ENCODE data around the gene CNR2. TPM values are rescaled to one million over a fixed set of nuclear protein-coding genes. Genes with fewer than 3 reads are reported as not detected.

CNR2 gene
- total RNA-seq, 1 donor from 2014 or later: not detected

GRCh38 chr1:23953020-23953419, 39.9 kb upstream of the CNR2 start:
- H3K36me3 ChIP-seq (ENCODE audit: insufficient read depth, low read length): no peaks in the 10 kb centered on the region
- H3K4me3 ChIP-seq (ENCODE audit: insufficient read depth, low read depth, low read length): no peak overlapping the region
- Mint-ChIP-seq H3K27me3 (ENCODE audit: low read depth, unreplicated experiment) (no peaks in the 10 kb centered on the region), H3K9me3 (ENCODE audit: unreplicated experiment) (no peaks in the 10 kb centered on the region), H3K4me1 (ENCODE audit: low read depth, unreplicated experiment) (peaks cover 26% of the 10 kb centered on the region), H3K27ac (ENCODE audit: unreplicated experiment) (no peak overlapping the region), H3K36me3 (ENCODE audit: low read depth, unreplicated experiment) (no peaks in the 10 kb centered on the region), H3K4me3 (ENCODE audit: unreplicated experiment) (no peak overlapping the region)
- FAIRE-seq (no peak), DNase-seq (ENCODE audit: low read depth) (no peak)
- no peaks in the 10 kb centered on the region for H3K27me3 ChIP-seq (ENCODE audit: insufficient read depth, low read length)
- H3K9ac ChIP-seq (ENCODE audit: low read length): no peak overlapping the region
- H2AFZ ChIP-seq (ENCODE audit: low read depth, low read length): no peak overlapping the region
- no peaks in the 10 kb centered on the region for H3K79me2 ChIP-seq (ENCODE audit: insufficient read depth, low read length)
- no peak overlapping the region for H3K27ac ChIP-seq (ENCODE audit: low read depth, low read length)
- H3K9me3 ChIP-seq (ENCODE audit: insufficient read depth, low read depth, low read length): no peaks in the 10 kb centered on the region
- no peaks in the 10 kb centered on the region for H4K20me1 ChIP-seq (ENCODE audit: insufficient read depth, low read length)
- H3K4me2 ChIP-seq (ENCODE audit: low read length): no peak overlapping the region
- TF ChIP-seq EZH2 (IDR thresholded peaks at IDR 0.05; ENCODE audit: insufficient read depth, low read length): no peak
- no peak for TF ChIP-seq CTCF (IDR thresholded peaks at IDR 0.05; ENCODE audit: insufficient read depth, low read depth, low read length)
- H3K4me1 ChIP-seq (ENCODE audit: insufficient read depth, low read length): peaks cover 21% of the 10 kb centered on the region

DNA sequence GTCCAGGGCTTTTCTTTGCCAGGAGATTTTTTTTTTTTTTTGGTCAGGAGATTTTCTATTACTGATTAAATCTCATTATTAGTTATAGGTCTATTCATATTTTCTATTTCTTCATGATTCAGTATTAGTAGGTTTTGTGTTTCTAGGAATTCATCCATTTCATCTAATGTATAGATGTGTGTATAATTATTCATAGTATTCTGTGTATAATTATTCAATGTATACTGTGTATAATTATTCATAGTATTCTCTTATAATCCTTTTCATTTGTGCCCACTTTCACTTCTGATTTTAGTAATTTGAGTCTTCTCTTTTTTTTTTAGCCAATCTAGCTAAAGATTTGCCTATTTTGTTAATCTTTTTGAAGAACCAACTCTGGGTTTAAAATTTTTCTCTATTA, 34.2 kb upstream of the CNR2 start:
- Histone ChIP-seq H3K9me3 (ENCODE audit: insufficient read depth, low read depth, low read length) (no peaks in the 10 kb centered on the region), H3K4me2 (ENCODE audit: low read length) (no peak overlapping the region), H2AFZ (ENCODE audit: low read depth, low read length) (no peak overlapping the region), H3K79me2 (ENCODE audit: insufficient read depth, low read length) (no peaks in the 10 kb centered on the region), H3K27ac (ENCODE audit: low read depth, low read length) (no peak overlapping the region), H3K4me1 (ENCODE audit: insufficient read depth, low read length) (peaks cover 11% of the 10 kb centered on the region), H4K20me1 (ENCODE audit: insufficient read depth, low read length) (no peaks in the 10 kb centered on the region), H3K36me3 (ENCODE audit: insufficient read depth, low read length) (no peaks in the 10 kb centered on the region), H3K4me3 (ENCODE audit: insufficient read depth, low read depth, low read length) (no peak overlapping the region), H3K27me3 (ENCODE audit: insufficient read depth, low read length) (peaks cover 3% of the 10 kb centered on the region), H3K9ac (ENCODE audit: low read length) (no peak overlapping the region)
- H3K27me3 Mint-ChIP-seq (ENCODE audit: low read depth, unreplicated experiment): no peaks in the 10 kb centered on the region
- no peak for TF ChIP-seq EZH2 (IDR thresholded peaks at IDR 0.05; ENCODE audit: insufficient read depth, low read length)
- TF ChIP-seq CTCF (IDR thresholded peaks at IDR 0.05; ENCODE audit: insufficient read depth, low read depth, low read length): no peak
- no peak overlapping the region for H3K4me3 Mint-ChIP-seq (ENCODE audit: unreplicated experiment)
- H3K9me3 Mint-ChIP-seq (ENCODE audit: unreplicated experiment): peaks cover 8% of the 10 kb centered on the region
- no peaks in the 10 kb centered on the region for H3K36me3 Mint-ChIP-seq (ENCODE audit: low read depth, unreplicated experiment)
- no peak overlapping the region for H3K27ac Mint-ChIP-seq (ENCODE audit: unreplicated experiment)
- DNase-seq (ENCODE audit: low read depth) (no peak), FAIRE-seq (no peak)
- peaks cover 9% of the 10 kb centered on the region for H3K4me1 Mint-ChIP-seq (ENCODE audit: low read depth, unreplicated experiment)

DNA sequence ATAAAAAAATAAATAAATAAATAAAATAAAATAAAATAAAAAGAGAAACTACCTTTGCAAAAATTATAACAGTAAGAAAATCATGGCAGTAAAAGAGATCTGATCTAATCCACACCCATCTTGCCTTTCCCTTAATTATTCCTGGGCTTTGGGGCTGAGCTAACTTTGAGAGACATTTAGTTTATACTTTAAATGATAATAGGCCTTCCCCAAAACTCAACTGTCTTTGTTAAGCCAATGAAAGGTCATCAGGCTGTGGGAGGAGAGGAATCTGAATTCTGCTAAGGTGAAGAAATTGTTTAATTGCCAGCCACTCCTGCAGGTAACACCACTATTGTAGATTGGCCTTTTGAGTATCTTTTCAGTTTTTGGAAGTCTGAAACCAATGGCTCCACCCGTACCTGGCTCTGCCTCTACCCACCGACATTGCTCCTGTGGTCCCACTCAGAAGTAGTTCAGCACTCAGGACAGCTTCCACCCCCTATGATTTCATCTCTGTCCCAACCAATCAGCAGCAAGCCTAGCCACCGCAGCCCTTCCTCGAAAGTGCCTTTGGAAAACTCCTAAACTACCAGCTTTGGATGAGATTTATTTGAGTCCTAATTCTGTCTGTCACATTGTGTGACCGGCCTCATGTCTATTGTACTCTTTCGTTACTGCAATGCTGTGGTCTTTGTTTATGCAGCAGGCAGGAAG, 23.5 kb upstream of the CNR2 start:
- Histone ChIP-seq H2AFZ (ENCODE audit: low read depth, low read length) (no peak overlapping the region), H3K9ac (ENCODE audit: low read length) (no peak overlapping the region), H3K79me2 (ENCODE audit: insufficient read depth, low read length) (no peaks in the 10 kb centered on the region), H3K4me1 (ENCODE audit: insufficient read depth, low read length) (no peaks in the 10 kb centered on the region), H3K27ac (ENCODE audit: low read depth, low read length) (no peak overlapping the region), H4K20me1 (ENCODE audit: insufficient read depth, low read length) (no peaks in the 10 kb centered on the region), H3K4me2 (ENCODE audit: low read length) (no peak overlapping the region), H3K27me3 (ENCODE audit: insufficient read depth, low read length) (no peaks in the 10 kb centered on the region), H3K9me3 (ENCODE audit: insufficient read depth, low read depth, low read length) (no peaks in the 10 kb centered on the region), H3K4me3 (ENCODE audit: insufficient read depth, low read depth, low read length) (no peak overlapping the region), H3K36me3 (ENCODE audit: insufficient read depth, low read length) (no peaks in the 10 kb centered on the region)
- H3K36me3 Mint-ChIP-seq (ENCODE audit: low read depth, unreplicated experiment): no peaks in the 10 kb centered on the region
- no peak for FAIRE-seq
- no peaks in the 10 kb centered on the region for H3K27me3 Mint-ChIP-seq (ENCODE audit: low read depth, unreplicated experiment)
- H3K27ac Mint-ChIP-seq (ENCODE audit: unreplicated experiment): no peak overlapping the region
- no peak for DNase-seq (ENCODE audit: low read depth)
- no peaks in the 10 kb centered on the region for H3K9me3 Mint-ChIP-seq (ENCODE audit: unreplicated experiment)
- peaks cover under 1% of the 10 kb centered on the region for H3K4me1 Mint-ChIP-seq (ENCODE audit: low read depth, unreplicated experiment)
- no peak overlapping the region for H3K4me3 Mint-ChIP-seq (ENCODE audit: unreplicated experiment)
- TF ChIP-seq EZH2 (IDR thresholded peaks at IDR 0.05; ENCODE audit: insufficient read depth, low read length) (no peak), CTCF (IDR thresholded peaks at IDR 0.05; ENCODE audit: insufficient read depth, low read depth, low read length) (no peak)

All from astrocyte (in vitro differentiated cells and primary cell).